Nephron (organoid): ENCODE results near the gene DDX50.

Experiments used
- H3K27ac Mint-ChIP-seq, 3 experiments: 2 replicates each; pipeline ENCODE4 v1.8.0; 2020; ENCODE audit warnings: mixed read lengths in 3 of 3, mild to moderate bottlenecking in 2 of 3, moderate library complexity in 1 of 3
- H3K27me3 Mint-ChIP-seq: 2 replicates; pipeline ENCODE4 v1.8.0; 2021; ENCODE audit warnings: low read depth, mild to moderate bottlenecking, moderate library complexity, mixed read lengths
- H3K36me3 Mint-ChIP-seq: 2 replicates; pipeline ENCODE4 v1.8.0; 2020; ENCODE audit warnings: low read depth, mixed read lengths
- H3K4me1 Mint-ChIP-seq: 2 replicates; pipeline ENCODE4 v1.8.0; 2020; ENCODE audit warnings: mixed read lengths
- H3K4me3 Mint-ChIP-seq, 3 experiments: 2 replicates each; pipeline ENCODE4 v1.8.0; 2020; ENCODE audit warnings: mild to moderate bottlenecking in 3 of 3, mixed read lengths in 3 of 3, moderate library complexity in 2 of 3
- H3K9me3 Mint-ChIP-seq: 2 replicates; pipeline ENCODE4 v1.8.0; 2020; ENCODE audit warnings: mixed read lengths
- CTCF ChIP-seq, 3 experiments: fragments of 200-600 bp; sonication (generic); IDR thresholded peaks; one replicate each; pipeline ENCODE4 v1.5.0; 2021; ENCODE audit warnings: antibody characterized with exemption in 3 of 3; ENCODE audit not compliant: unreplicated experiment in 3 of 3

DDX50 gene

DNA sequence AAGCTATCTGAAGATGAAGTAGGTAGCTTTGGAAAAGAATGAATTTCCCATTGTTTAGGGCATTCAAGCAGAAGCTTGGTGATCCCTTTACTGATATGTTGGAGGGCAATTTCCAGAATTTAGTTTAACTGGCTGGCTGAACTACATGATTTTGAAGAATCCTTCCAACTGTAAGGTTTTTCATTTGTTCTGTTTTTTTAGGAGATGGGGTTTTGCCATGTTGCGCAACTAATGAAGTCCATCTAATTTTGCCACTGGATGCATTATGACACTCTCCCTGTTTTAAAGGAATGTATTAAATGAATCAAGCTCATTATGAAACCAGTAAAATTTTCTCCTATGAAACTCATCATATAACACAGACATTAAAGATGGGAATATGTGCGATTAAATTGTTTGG, 6.1 kb upstream of the DDX50 start:
- Mint-ChIP-seq H3K4me1 (peaks cover 18% of the 10 kb centered on the region), H3K4me3 (no peak overlapping the region), H3K27ac (no peak overlapping the region), H3K27me3 (no peaks in the 10 kb centered on the region), H3K9me3 (no peaks in the 10 kb centered on the region), H3K36me3 (peaks cover 4% of the 10 kb centered on the region)
- TF ChIP-seq CTCF (IDR thresholded peaks at IDR 0.05; ENCODE audit: unreplicated experiment in 3 of 3) = no peak

DNA sequence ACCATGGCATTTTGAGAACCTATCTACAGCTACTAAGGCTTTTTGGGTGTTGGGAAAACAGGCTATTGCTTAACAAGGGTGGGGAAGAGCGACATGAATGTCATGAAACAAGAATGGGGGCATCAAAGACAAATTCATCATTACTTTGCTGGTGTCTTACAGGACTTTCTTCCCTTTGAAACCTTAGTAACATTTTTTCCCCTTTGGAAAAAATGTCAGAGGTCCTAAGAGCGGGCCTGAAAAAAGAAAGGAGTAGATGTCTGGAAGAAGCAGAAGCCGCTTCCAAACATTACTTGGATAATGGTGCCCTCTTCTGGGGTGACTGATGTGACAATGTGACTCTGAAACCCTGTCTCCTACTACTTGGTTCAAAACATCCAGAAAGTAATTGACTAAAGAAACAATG, 3.8 kb upstream of the DDX50 start:
- TF ChIP-seq CTCF (IDR thresholded peaks at IDR 0.05; ENCODE audit: unreplicated experiment in 3 of 3) = peak; percentile 52 to 72 (median 53)
- H3K4me3 Mint-ChIP-seq = peak overlapping the region; percentile 7 to 72 (median 54)
- no peaks in the 10 kb centered on the region for H3K9me3 Mint-ChIP-seq
- H3K36me3 Mint-ChIP-seq = peaks cover 4% of the 10 kb centered on the region
- peak overlapping the region; percentile 69 to 92 (median 73) for H3K27ac Mint-ChIP-seq
- no peaks in the 10 kb centered on the region for H3K27me3 Mint-ChIP-seq
- peaks cover 36% of the 10 kb centered on the region for H3K4me1 Mint-ChIP-seq

DNA sequence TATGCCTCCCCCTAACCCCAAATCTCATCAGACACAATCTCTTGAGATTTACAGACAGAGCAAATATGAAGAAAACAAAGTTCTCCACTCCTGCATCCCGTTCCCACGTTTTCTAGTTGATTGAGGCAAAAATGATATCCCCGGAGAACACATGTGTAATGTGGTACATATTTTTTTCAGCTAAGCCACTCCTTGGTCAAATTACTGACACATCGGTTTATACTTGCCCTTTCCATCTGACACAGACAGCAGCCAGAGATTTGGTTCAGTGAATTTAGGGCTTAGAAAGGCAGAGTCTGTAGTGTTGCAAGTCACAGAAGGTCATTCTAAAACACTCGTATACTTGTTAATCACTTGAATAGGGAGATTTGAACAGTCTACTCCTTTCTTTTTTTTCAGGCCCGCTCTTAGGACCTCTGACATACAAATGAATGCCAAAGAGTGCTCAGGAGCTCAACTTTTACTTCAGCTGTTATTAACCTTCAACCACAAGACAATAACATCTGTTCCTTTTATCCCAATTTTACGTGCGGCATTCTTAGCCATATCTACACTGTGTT, 1.8 kb upstream of the DDX50 start:
- no peaks in the 10 kb centered on the region for H3K9me3 Mint-ChIP-seq
- H3K36me3 Mint-ChIP-seq = peaks cover 3% of the 10 kb centered on the region
- no peaks in the 10 kb centered on the region for H3K27me3 Mint-ChIP-seq
- peak overlapping the region; percentile 41 to 98 (median 53) for H3K4me3 Mint-ChIP-seq
- H3K4me1 Mint-ChIP-seq = peaks cover 46% of the 10 kb centered on the region
- H3K27ac Mint-ChIP-seq = peak overlapping the region; percentile 99 to 100 (median 100)
- TF ChIP-seq CTCF (IDR thresholded peaks at IDR 0.05; ENCODE audit: unreplicated experiment in 3 of 3) = no peak

DNA sequence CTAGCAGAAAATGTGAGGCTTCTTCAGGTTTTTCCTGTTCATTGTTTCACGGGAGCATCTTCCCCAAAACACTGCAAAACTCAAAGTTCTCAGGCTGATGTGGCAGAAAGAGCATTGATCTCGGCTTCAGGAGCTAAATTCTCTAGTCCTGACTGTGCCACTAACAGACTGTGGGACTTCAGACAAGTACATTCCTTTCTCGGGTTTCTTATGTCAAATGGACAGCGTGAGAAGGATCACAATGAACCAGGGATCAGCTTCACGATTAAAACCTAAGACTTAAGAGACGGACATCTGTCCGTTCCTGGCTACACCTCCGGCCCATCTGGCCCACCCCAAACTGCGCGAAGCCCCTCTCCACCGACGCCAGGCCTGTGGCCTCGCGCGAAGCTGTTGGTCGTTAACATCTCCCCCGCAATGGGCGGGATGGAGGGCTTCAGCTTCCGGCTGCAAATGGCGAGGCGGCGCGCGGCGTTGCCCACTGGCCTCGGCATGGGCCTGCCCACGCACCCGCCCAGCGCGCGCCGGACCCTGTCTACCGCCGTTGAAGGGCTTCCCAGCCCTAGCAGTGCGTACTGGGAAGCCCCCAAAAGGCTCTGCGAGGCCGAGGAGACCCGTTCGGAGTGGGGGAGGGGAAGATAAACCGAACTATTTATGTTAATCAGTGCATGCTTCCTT, 549 bp upstream of the DDX50 start:
- Mint-ChIP-seq H3K27ac (peak overlapping the region; percentile 99 to 100 (median 100)), H3K9me3 (no peaks in the 10 kb centered on the region), H3K4me3 (peak overlapping the region; percentile 98 to 99 (median 98)), H3K4me1 (peaks cover 48% of the 10 kb centered on the region), H3K36me3 (peaks cover 5% of the 10 kb centered on the region), H3K27me3 (no peaks in the 10 kb centered on the region)
- no peak for TF ChIP-seq CTCF (IDR thresholded peaks at IDR 0.05; ENCODE audit: unreplicated experiment in 3 of 3)

GRCh38 chr10:68902382-68902781, 1.3 kb downstream of the DDX50 start:
- peaks cover 47% of the 10 kb centered on the region for H3K4me1 Mint-ChIP-seq
- no peak for TF ChIP-seq CTCF (IDR thresholded peaks at IDR 0.05; ENCODE audit: unreplicated experiment in 3 of 3)
- H3K9me3 Mint-ChIP-seq = no peaks in the 10 kb centered on the region
- H3K36me3 Mint-ChIP-seq = peaks cover 19% of the 10 kb centered on the region
- peak overlapping the region; percentile 64 to 79 (median 66) for H3K27ac Mint-ChIP-seq
- peak overlapping the region; percentile 98 to 99 (median 98) for H3K4me3 Mint-ChIP-seq
- no peaks in the 10 kb centered on the region for H3K27me3 Mint-ChIP-seq

DNA sequence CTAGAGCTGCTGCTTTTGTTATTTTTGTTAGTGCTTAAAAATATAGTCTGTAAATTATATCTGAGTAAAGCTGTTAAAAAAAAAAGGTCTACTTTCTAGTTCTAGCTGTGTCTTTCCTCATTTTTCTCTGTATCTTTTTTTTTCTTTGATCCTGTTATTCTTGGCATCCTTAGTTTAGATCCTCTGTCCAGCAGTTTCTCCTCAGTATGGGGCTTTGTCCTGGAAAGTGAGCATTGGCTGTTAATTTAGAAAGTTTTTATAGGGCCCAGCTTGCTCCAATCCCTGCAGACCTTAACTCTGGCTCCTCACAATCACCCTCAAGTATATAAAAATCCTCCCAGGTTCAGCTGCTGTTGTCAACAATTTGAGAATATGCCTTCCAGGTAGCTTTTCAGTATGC, 23.5 kb downstream of the DDX50 start:
- no peaks in the 10 kb centered on the region for H3K27me3 Mint-ChIP-seq
- no peak overlapping the region for H3K4me3 Mint-ChIP-seq
- no peak for TF ChIP-seq CTCF (IDR thresholded peaks at IDR 0.05; ENCODE audit: unreplicated experiment in 3 of 3)
- peak overlapping the region; percentile 89 to 93 (median 91) for H3K27ac Mint-ChIP-seq
- H3K9me3 Mint-ChIP-seq = no peaks in the 10 kb centered on the region
- peaks cover 8% of the 10 kb centered on the region for H3K4me1 Mint-ChIP-seq
- H3K36me3 Mint-ChIP-seq = peaks cover 41% of the 10 kb centered on the region
